GM18499 (cell line): ENCODE results near the gene DTX3L.

Experiments used
- ATAC-seq: cut with Tn5 transposase; IDR thresholded peaks from one replicate; pipeline ENCODE4 v1.9.1; 2021; ENCODE audit warnings: moderate number of reproducible peaks; ENCODE audit not compliant: insufficient read depth, unreplicated experiment

The DTX3L gene

DNA sequence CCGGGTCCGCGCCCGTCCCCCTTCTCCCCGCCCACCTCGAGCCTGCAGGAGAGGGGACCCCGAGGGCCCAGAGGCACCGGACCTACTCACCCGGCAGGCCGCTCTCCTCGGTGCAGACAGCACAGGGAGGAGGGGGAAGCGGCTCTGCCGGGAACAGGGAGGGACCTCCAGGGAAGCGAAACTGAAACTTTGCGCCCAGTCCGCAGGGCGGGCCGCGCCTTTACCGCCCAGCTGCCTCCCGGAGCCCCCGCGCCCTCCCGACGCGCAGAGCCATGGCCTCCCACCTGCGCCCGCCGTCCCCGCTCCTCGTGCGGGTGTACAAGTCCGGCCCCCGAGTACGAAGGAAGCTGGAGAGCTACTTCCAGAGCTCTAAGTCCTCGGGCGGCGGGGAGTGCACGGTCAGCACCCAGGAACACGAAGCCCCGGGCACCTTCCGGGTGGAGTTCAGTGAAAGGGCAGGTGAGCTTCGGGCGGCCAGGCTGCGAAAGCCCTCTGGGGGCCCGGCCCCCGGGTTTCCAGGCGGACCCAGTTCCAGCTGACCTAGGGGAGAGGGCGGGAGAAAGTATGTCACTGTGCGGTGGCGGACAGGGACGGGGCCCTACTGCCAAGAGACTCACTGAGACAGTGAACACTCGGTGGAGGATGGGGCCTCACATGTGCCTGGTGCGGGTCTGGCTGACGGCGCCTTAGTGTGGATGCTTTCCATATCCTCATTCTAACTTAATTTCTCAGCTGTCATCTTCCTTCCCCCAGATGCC lies at the start of gene DTX3L, which contains the start of gene PARP9:
DTX3L (plus strand) TSS at position 184 of the 758 bp plus-strand sequence; CDS start at position 273, 89 bp downstream.
PARP9 (minus strand) TSS at position 146 of the 758 bp plus-strand sequence. CDS start 4,680 bp downstream, outside the sequence.
- ATAC-seq: no peak

- ATAC-seq: no peak
These were observed 49.1 kb upstream of the DTX3L start for GRCh38 chr3:122515020-122515468.

- ATAC-seq: no peak
These were observed 48.3 kb upstream of the DTX3L start for GRCh38 chr3:122515870-122516269.

DNA sequence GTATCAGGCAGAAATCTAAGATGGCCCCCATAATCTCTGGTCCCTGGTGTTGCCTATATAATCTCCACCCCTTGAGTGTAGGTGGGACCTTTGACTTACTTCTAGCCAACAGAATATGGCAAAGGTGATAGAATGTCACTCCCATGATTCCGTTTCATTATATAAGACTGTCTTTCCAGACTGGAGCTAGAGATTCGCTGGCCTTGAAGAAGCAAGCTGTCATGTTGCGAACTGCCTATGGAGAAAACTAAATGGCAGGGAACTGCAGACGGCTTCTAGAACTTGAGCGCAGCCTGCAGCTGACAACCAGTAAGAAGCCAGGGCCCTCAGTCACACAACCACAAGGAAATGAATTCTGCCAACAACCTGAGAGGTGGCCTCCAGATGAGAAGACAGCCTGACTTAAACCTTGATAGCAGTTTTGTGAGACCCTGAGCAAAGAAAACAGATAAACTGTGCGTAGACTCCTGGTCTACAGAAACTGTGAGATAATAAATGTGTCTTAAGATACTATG lies 47.2 kb upstream of the DTX3L start:
- ATAC-seq: no peak

GRCh38 chr3:122519693-122520092 lies 44.4 kb upstream of the DTX3L start:
- ATAC-seq: no peak

DNA sequence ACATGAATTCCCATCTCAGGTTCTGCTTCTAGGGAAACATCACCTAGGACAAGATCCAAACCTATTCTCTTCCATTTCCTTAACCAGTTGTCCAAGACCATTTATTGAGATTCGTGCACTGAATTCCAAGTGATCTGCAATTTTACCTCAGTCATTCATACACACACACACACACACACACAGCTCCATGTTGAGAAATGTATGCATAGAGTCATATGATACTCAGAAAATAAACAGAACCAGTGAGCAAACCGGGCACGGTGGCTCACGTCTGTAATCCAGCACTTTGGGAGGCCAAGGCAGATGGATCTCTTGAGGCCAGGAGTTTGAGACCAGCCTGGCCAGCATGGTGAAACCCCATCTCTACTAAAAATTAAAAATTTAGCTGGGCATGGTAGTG lies 43.3 kb upstream of the DTX3L start:
- no peak for ATAC-seq

GRCh38 chr3:122523317-122523716 lies 40.8 kb upstream of the DTX3L start:
- no peak for ATAC-seq

DNA sequence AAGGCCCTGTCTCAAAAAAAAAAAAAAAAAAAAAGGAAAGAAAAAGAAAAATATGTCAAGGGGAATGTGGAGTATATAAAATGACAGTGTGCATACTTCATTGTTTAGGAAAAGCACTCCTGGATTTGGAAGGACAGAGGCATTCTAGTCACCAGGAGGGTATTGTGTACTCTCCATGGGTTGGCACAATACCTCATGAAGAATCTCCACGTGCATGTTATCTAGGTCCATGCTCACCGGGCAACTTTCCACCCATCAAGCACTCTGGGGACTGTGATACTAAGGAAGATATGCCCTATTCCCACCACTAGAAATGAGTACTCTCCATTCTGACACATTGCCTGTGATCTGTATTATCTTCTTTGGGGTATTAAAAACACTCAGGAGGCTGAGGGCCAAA lies 34.0 kb upstream of the DTX3L start:
- ATAC-seq: no peak

DNA sequence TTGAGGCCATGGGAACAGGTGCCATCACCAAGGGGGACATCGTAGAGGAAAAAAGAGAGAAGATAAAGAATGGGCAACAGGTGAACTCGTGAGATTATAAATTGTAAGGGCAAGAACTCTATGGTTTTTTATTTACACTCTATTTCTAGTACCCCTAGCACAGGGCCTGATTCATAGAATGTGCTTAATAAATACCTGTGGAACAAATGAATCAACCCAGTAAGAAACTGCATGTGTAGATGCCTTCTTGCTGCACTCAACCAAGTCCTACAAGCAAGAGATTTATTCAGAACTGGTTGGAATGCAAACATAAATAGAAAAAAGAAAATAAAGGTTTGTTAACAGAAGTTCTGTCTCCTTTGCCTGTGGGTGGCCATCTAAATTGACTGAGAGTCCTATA lies 30.7 kb upstream of the DTX3L start:
- ATAC-seq: no peak

GRCh38 chr3:122533931-122534334 lies 30.2 kb upstream of the DTX3L start:
- peak; percentile 99 for ATAC-seq

DNA sequence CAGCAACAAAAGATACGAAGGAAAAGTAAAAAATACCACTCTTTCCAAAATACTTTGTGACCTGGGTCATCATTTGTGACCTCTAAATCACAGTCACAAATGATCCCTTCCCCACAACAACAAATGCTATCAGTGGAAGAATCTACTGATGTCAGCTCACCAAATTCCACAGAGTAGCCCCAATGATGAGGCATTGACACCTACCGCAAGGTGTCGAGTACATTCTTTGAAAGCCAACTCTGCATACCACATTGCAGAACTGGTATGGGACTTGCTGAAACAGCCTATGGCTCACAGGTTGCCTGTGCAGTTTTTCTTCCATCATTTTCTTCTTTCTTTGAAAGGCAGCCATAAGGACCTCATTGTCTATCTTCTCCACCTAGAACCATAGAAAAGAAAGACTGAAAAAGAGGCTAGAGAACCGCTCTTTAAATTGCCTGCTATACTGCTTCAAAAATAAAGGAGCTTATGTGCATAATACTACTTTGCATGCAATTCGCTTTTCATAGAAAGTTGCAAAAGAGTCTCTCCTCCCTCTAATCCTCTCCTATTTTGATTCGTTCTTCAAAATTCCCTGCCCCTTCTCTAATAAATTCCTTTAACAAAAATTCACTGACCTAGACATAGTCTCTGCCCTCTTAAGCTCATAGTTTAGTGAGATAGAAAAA lies 28.0 kb upstream of the DTX3L start:
- ATAC-seq: no peak

GRCh38 chr3:122536632-122537001 lies 27.5 kb upstream of the DTX3L start:
- ATAC-seq: no peak

GRCh38 chr3:122538956-122539490 lies 25.1 kb upstream of the DTX3L start:
- no peak for ATAC-seq

GRCh38 chr3:122546151-122546550 lies 18.0 kb upstream of the DTX3L start:
- ATAC-seq: no peak

GRCh38 chr3:122548076-122548475 lies 16.1 kb upstream of the DTX3L start:
- no peak for ATAC-seq

- no peak for ATAC-seq
These were observed 15.5 kb upstream of the DTX3L start for GRCh38 chr3:122548619-122549018.

DNA sequence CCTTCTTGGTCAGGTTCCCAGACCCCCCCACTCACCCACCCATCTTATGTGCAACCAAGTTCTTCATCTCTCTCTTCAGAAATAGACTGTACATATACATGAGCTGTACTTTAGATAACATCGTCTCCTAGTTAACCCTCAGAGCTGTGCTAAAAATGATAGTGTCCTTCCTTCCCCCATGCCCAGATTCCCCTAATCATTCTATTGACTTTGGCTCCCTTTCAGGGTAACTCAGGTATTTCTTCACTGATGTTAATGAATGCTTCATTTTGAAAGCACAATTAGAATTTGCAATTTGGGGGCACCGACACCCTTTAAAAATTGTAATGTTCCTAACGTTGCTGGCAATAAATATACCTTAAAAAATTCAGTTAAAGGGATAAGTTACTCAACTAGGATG lies 11.0 kb upstream of the DTX3L start:
- ATAC-seq: no peak

- ATAC-seq: no peak
These were observed 8.7 kb upstream of the DTX3L start for GRCh38 chr3:122555275-122556071.

- ATAC-seq: no peak
These were observed 6.8 kb upstream of the DTX3L start for GRCh38 chr3:122557356-122557755.

DNA sequence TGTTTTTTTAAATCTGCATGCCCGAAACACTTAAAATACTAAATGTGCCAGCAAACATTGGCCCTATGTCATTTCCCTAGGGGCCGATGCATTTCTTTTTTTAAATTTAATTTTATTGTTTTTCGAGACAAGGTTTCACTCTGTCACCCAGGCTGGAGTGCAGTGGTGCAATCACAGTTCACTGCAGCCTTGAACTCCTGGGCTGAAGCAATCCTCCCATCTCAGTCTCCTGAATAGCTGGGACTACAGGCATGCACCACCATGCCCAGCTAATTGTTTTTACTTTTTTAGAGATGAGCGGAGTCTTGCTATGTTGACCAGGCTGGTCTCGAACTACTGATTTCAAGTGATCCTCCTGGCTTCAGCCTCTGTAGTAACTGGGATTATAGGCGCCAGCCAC lies 5.5 kb upstream of the DTX3L start:
- no peak for ATAC-seq
